ENCODE results near the gene KDM1A.

DNA sequence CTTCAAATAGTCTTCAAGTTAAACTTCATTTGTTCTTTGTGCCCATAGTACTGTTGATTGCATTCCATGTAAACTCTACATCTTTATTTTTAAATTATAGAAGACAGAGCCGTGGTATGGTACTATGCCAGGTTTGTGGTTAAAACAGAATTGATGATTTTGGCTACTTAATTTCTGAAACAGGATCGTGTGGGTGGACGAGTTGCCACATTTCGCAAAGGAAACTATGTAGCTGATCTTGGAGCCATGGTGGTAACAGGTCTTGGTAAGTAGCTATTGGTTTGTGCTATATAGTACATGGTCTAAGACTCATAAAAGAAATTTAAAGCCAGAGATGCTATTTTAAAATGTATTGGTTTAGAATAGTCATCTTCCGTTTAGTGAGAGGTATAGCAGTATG, 38.0 kb downstream of the KDM1A start:
- TF ChIP-seq, protein P1, sequence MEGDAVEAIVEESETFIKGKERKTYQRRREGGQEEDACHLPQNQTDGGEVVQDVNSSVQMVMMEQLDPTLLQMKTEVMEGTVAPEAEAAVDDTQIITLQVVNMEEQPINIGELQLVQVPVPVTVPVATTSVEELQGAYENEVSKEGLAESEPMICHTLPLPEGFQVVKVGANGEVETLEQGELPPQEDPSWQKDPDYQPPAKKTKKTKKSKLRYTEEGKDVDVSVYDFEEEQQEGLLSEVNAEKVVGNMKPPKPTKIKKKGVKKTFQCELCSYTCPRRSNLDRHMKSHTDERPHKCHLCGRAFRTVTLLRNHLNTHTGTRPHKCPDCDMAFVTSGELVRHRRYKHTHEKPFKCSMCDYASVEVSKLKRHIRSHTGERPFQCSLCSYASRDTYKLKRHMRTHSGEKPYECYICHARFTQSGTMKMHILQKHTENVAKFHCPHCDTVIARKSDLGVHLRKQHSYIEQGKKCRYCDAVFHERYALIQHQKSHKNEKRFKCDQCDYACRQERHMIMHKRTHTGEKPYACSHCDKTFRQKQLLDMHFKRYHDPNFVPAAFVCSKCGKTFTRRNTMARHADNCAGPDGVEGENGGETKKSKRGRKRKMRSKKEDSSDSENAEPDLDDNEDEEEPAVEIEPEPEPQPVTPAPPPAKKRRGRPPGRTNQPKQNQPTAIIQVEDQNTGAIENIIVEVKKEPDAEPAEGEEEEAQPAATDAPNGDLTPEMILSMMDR (conservative IDR thresholded peaks at IDR 0.05; ENCODE audit: low read length) = no peak
- no peak for TF ChIP-seq EZH2phosphoT487 (IDR thresholded peaks at IDR 0.05; ENCODE audit: borderline replicate concordance)
